PC-9 (cell line): Measurements from ENCODE around the gene COL4A2. TPM values are rescaled to one million over a fixed set of nuclear protein-coding genes. Genes with fewer than 3 reads are reported as not detected.

ENCODE experiments used
- BruUV-seq: library from RNA; stranded (reverse); fragments of 400-500 nt; replicated peaks from 2 replicates; lab custom pipeline; 2021; lab: Mats Ljungman, UMichigan
- CTCF ChIA-PET: fragments of 300-600 bp; sonication (Branson Sonifier 250); formaldehyde crosslinking; loops from one replicate; lab custom pipeline; 2022; ENCODE audit warnings: antibody characterized with exemption; lab: Charles Lee
- POLR2A ChIA-PET: fragments of 300-600 bp; sonication (Branson Sonifier 250); formaldehyde crosslinking; loops from one replicate; lab custom pipeline; 2022; ENCODE audit warnings: antibody characterized with exemption; ENCODE audit not compliant: unreplicated experiment; lab: Charles Lee
- DNase-seq, 2 experiments: peaks; one replicate each; pipeline versions ENCODE4 v3.0.0 to v3.0.0-alpha.2; 2015 to 2022; ENCODE audit warnings: mixed read lengths in 1 of 2
- H2AFZ ChIP-seq: fragments of 200-600 bp; sonication (generic); 2 replicates; pipeline ENCODE4 v1.8.1; 2017; ENCODE audit warnings: antibody characterized with exemption
- H3F3A ChIP-seq: fragments of 200-600 bp; sonication (generic); 2 replicates; pipeline ENCODE4 v1.8.1; 2017; ENCODE audit warnings: antibody characterized with exemption, mild to moderate bottlenecking, low read depth; ENCODE audit not compliant: insufficient read depth
- H3K27ac ChIP-seq: fragments of 200-600 bp; sonication (generic); 2 replicates; pipeline ENCODE4 v1.6.1; 2016; ENCODE audit warnings: mixed run types
- H3K27me3 ChIP-seq: fragments of 200-600 bp; sonication (generic); 2 replicates; pipeline ENCODE4 v1.6.1; 2016; ENCODE audit warnings: low read depth, mixed run types; ENCODE audit not compliant: insufficient read depth
- H3K36me3 ChIP-seq: fragments of 200-600 bp; sonication (generic); 2 replicates; pipeline ENCODE4 v1.6.1; 2016; ENCODE audit warnings: low read depth, mixed run types
- H3K4me1 ChIP-seq: fragments of 200-600 bp; sonication (generic); replicated peaks from 2 replicates; pipeline ENCODE4 v1.6.1; 2016; ENCODE audit warnings: mixed run types; ENCODE audit not compliant: insufficient read depth
- H3K4me2 ChIP-seq: fragments of 200-600 bp; sonication (generic); 2 replicates; pipeline ENCODE4 v1.6.1; 2017; ENCODE audit warnings: mixed run types
- H3K4me3 ChIP-seq: fragments of 200-600 bp; sonication (generic); 2 replicates; pipeline ENCODE4 v1.6.1; 2016; ENCODE audit warnings: mixed run types
- H3K79me2 ChIP-seq: fragments of 200-600 bp; sonication (generic); 2 replicates; pipeline ENCODE4 v1.6.1; 2017; ENCODE audit warnings: low read depth, mixed run types
- H3K9me2 ChIP-seq: fragments of 200-600 bp; sonication (generic); 2 replicates; pipeline ENCODE4 v1.8.1; 2017; ENCODE audit warnings: mild to moderate bottlenecking; ENCODE audit not compliant: insufficient read depth
- H3K9me3 ChIP-seq: fragments of 200-600 bp; sonication (generic); 2 replicates; pipeline ENCODE4 v1.8.1; 2016; ENCODE audit warnings: low read depth; ENCODE audit not compliant: insufficient read depth
- H4K20me1 ChIP-seq: fragments of 200-600 bp; sonication (generic); 2 replicates; pipeline ENCODE4 v1.8.1; 2017; ENCODE audit not compliant: insufficient read depth
- EZH2 ChIP-seq: fragments of 200-600 bp; sonication (generic); IDR thresholded peaks from 2 replicates; pipeline ENCODE4 v1.8.0; 2017; ENCODE audit warnings: antibody characterized with exemption, low read depth
- intact Hi-C: fragments of 100-400 bp; cut with micrococcal nuclease; formaldehyde crosslinking; loops from one replicate; pipeline ENCODE4 v1.10.0; 2022; ENCODE audit not compliant: unreplicated experiment
- total RNA-seq: library from RNA; stranded (reverse); gene quantifications from 2 replicates; pipeline ENCODE4 v1.2.3, GENCODE V29; 2021
- TF ChIP-seq, protein P1 (sequence below): fragments of 200-600 bp; sonication (generic); conservative IDR thresholded peaks from 2 replicates; pipeline ENCODE4 v1.6.1; 2017; ENCODE audit warnings: mixed run types, antibody characterized with exemption, mild to moderate bottlenecking, moderate library complexity

The COL4A2 gene
- total RNA-seq, 1 experiment from 2014 or later = 1.2 TPM

DNA sequence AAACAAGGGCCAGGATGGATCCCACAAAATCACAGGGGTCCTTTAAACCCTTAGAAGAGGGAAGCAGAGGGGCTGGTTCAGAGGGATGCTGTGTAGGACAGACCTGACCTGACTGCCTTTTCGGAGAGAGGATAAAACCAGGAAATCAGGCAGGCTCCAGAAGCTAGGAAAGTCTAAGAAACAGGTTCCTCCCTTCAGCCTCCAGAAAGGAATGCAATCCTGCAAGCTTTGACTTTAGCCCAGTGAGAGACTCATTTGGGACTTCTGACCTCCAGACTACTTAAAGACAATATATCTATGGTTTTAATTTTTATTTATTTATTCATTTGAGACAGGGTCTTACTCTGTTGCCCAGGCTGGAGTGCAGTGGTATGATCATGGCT is 249.1 kb downstream of the COL4A2 start:
- no peaks in the 10 kb centered on the region for H3K9me2 ChIP-seq
- 0 out of 2 replicates have a peak, but pooled peaks cover 11% of the 10 kb centered on the region for H3K36me3 ChIP-seq
- peak overlapping the region; percentile 89 for H3K27ac ChIP-seq
- no peak overlapping the region; the same call in 1 of the 2 replicates for H2AFZ ChIP-seq
- H3K4me2 ChIP-seq = peak overlapping the region; percentile 86
- peak; percentile 41 to 83 for DNase-seq
- peaks cover 42% of the 10 kb centered on the region for H3F3A ChIP-seq
- intact Hi-C loops = loop anchor here (1.0 kb wide), 1 partner anchor 9 kb away; no protein-coding TSS in a partner anchor
- BruUV-seq = no TSS peak
- H3K9me3 ChIP-seq = no peaks in the 10 kb centered on the region
- CTCF ChIA-PET = interaction anchor here (0.6 kb wide), 1 partner anchor 16 kb away, joined by 3 read pairs; no protein-coding TSS in a partner anchor
- peaks cover 13% of the 10 kb centered on the region; the same call in 1 of the 2 replicates for H4K20me1 ChIP-seq
- peak overlapping the region; percentile 40; the same call in 1 of the 2 replicates for H3K4me3 ChIP-seq
- H3K27me3 ChIP-seq = no peaks in the 10 kb centered on the region
- peaks cover 95% of the 10 kb centered on the region for H3K79me2 ChIP-seq
- H3K4me1 ChIP-seq = peaks cover 52% of the 10 kb centered on the region
- TF ChIP-seq, protein P1, sequence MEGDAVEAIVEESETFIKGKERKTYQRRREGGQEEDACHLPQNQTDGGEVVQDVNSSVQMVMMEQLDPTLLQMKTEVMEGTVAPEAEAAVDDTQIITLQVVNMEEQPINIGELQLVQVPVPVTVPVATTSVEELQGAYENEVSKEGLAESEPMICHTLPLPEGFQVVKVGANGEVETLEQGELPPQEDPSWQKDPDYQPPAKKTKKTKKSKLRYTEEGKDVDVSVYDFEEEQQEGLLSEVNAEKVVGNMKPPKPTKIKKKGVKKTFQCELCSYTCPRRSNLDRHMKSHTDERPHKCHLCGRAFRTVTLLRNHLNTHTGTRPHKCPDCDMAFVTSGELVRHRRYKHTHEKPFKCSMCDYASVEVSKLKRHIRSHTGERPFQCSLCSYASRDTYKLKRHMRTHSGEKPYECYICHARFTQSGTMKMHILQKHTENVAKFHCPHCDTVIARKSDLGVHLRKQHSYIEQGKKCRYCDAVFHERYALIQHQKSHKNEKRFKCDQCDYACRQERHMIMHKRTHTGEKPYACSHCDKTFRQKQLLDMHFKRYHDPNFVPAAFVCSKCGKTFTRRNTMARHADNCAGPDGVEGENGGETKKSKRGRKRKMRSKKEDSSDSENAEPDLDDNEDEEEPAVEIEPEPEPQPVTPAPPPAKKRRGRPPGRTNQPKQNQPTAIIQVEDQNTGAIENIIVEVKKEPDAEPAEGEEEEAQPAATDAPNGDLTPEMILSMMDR = no peak
- TF ChIP-seq EZH2 = no peak
- POLR2A ChIA-PET = interaction anchor here (0.5 to 0.7 kb wide), 6 partner anchors 32 to 703 kb away, joined by 3 to 13 read pairs (median 4); no protein-coding TSS in a partner anchor

DNA sequence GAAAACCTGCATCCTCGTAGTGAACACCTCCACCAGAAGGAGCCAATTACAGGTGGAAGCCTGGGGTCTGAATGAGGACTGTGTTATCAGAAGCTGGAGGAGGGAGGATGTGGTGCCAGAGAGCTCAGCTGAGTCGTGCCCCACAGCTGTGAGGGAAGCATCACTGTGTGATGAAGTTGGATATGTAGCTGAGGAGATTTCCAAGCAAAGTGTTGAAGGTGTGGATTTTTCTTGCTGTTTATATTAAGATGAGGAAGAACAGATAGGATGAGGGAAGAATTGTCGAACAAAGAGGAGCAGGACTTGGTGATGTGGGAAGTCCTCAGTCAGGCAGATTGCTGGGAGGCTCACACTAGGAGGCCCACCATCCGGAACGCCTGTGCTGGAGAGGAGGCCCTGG is 250.0 kb downstream of the COL4A2 start:
- POLR2A ChIA-PET = no interaction called here
- no peak overlapping the region; the same call in 1 of the 2 replicates for H3K4me3 ChIP-seq
- H3K79me2 ChIP-seq = peaks cover 89% of the 10 kb centered on the region
- CTCF ChIA-PET = no interaction called here
- H3K27ac ChIP-seq = peak overlapping the region; percentile 89
- H3K4me1 ChIP-seq = peaks cover 52% of the 10 kb centered on the region
- no TSS peak for BruUV-seq
- H3F3A ChIP-seq = peaks cover 47% of the 10 kb centered on the region
- H3K27me3 ChIP-seq = no peaks in the 10 kb centered on the region
- H4K20me1 ChIP-seq = peaks cover 8% of the 10 kb centered on the region; the same call in 1 of the 2 replicates
- no peak for DNase-seq
- H3K36me3 ChIP-seq = 0 out of 2 replicates have a peak, but pooled peaks cover 11% of the 10 kb centered on the region
- no peaks in the 10 kb centered on the region for H3K9me3 ChIP-seq
- intact Hi-C loops = no loop called here
- TF ChIP-seq EZH2 = no peak
- TF ChIP-seq, protein P1 = no peak
- no peaks in the 10 kb centered on the region for H3K9me2 ChIP-seq
- peak overlapping the region; percentile 86 for H3K4me2 ChIP-seq
- no peak overlapping the region for H2AFZ ChIP-seq

DNA sequence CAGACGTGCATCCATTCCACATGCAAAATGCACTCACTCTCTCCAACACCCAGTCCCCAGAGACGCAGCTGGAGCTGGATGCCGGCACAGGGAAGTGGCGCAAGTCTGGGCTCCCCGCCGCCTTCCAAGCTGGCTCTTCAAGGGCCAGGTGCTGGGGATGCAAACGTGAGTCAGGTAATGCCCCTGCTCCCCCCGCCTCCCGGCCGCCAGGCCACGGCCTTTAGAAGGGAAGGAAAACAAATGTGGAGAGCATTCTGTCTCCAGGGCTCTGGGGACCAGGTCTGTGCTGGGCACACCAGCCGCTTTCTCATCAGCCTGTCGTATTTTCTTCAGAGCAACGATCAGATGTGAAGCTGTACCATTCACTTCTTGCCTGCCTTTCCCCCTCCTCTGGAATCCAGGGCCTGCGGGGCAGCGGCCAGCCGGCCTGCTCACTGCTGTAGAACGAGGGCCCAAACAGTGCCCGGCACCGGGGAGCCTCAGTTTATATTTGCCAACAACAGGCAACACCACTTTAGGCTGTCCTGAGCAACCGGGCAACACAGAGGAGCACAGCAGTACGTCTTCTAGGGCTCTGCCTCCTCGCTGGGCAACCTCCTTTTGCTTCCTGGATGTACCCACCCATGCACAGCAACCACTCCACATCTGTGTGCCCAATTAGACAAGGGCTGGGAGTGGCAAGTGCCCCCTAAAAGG is 250.7 kb downstream of the COL4A2 start:
- Histone ChIP-seq H3K9me3 (no peaks in the 10 kb centered on the region), H3K27ac (peak overlapping the region; percentile 89; the same call in 1 of the 2 replicates), H2AFZ (no peak overlapping the region), H3K79me2 (peaks cover 90% of the 10 kb centered on the region), H4K20me1 (peaks cover 7% of the 10 kb centered on the region; the same call in 1 of the 2 replicates), H3F3A (peaks cover 48% of the 10 kb centered on the region), H3K4me1 (peaks cover 57% of the 10 kb centered on the region), H3K4me2 (peak overlapping the region; percentile 86; the same call in 1 of the 2 replicates), H3K4me3 (no peak overlapping the region), H3K36me3 (0 out of 2 replicates have a peak, but pooled peaks cover 11% of the 10 kb centered on the region), H3K9me2 (no peaks in the 10 kb centered on the region), H3K27me3 (no peaks in the 10 kb centered on the region)
- intact Hi-C loops = loop anchor here (2.0 kb wide), 1 partner anchor 51 kb away; no protein-coding TSS in a partner anchor
- no peak for DNase-seq
- ChIA-PET POLR2A (no interaction called here), CTCF (no interaction called here)
- TF ChIP-seq, protein P1 = no peak
- no TSS peak for BruUV-seq
